Gastrocnemius medialis (tissue), 4 donors: ENCODE measurements around the gene MSRB3. TPM values are rescaled to one million over a fixed set of nuclear protein-coding genes. Genes with fewer than 3 reads are reported as not detected.

Experiments used
- ATAC-seq, 2 donors: fragments of 150-250 bp; one replicate each; pipeline ENCODE4 v1.9.1; 2016
- DNase-seq, 2 donors: peaks; one replicate each; pipeline ENCODE4 v3.0.0-alpha.2; 2019
- H3K27ac ChIP-seq, 4 donors: fragments of 200-600 bp; sonication (generic); 1 replicate in 1 of 4; 2 replicates in 3 of 4; pipeline ENCODE4 v1.5.1; 2016 to 2018; ENCODE audit warnings: mild to moderate bottlenecking in 2 of 4, moderate library complexity in 1 of 4
- H3K27me3 ChIP-seq, 3 donors: fragments of 200-600 bp; sonication (generic) in 2 of 3; 1 replicate in 1 of 3; 2 replicates in 2 of 3; pipeline versions ENCODE4 v1.5.1 to v1.6.0; 2016 to 2019; ENCODE audit warnings: mild to moderate bottlenecking in 1 of 3, moderate library complexity in 1 of 3
- H3K36me3 ChIP-seq, 2 donors: fragments of 200-600 bp; sonication (generic) in 1 of 2; one replicate each; pipeline ENCODE4 v1.5.1; 2017 to 2018
- H3K4me1 ChIP-seq, 2 donors: fragments of 200-600 bp; sonication (generic) in 1 of 2; one replicate each; pipeline ENCODE4 v1.5.1; 2016 to 2017; ENCODE audit warnings: mild to moderate bottlenecking in 2 of 2
- H3K4me3 ChIP-seq, 4 donors: fragments of 200-600 bp; sonication (generic) in 3 of 4; 1 replicate in 1 of 4; 2 replicates in 3 of 4; pipeline ENCODE4 v1.5.1; 2016 to 2019; ENCODE audit warnings: mild to moderate bottlenecking in 2 of 4
- H3K9me3 ChIP-seq, 3 donors: fragments of 200-600 bp; sonication (generic) in 2 of 3; 1 replicate in 1 of 3; 2 replicates in 2 of 3; pipeline ENCODE4 v1.5.1; 2016 to 2019
- POLR2A ChIP-seq, 2 donors: fragments of 450-650 bp; IDR thresholded peaks; one replicate each; pipeline ENCODE4 v1.6.1; 2017; ENCODE audit warnings: antibody characterized with exemption in 2 of 2, mild to moderate bottlenecking in 2 of 2, moderate library complexity in 2 of 2
- in situ Hi-C, 4 donors: fragments of 200-750 bp; cut with MboI; loops; one replicate each; pipeline versions ENCODE4 v1.15.0 to v1.8.0; 2017; ENCODE audit warnings: low sequenced_read_pairs in 4 of 4
- intact Hi-C: fragments of 100-400 bp; cut with DNase I; formaldehyde crosslinking; loops from one replicate; pipeline ENCODE4 v1.15.1; 2023; ENCODE audit warnings: low total_unique reads
- total RNA-seq, 4 donors: library from RNA; depleted of rRNA; stranded (reverse); fragments of >200 nt; gene quantifications; one replicate each; pipeline versions ENCODE4 v1.1.0 to v1.2.3, GENCODE V29; 2016
- TF ChIP-seq, protein P1 (sequence below), 5 experiments: fragments of 450-650 bp in 3 of 5; fragments of 200-600 bp in 2 of 5; sonication (generic) in 2 of 5; IDR thresholded peaks in 4 of 5; conservative IDR thresholded peaks in 1 of 5; 1 replicate in 4 of 5; 2 replicates in 1 of 5; pipeline ENCODE4 v1.5.1; 2016 to 2019; ENCODE audit warnings: antibody characterized with exemption in 5 of 5, mild to moderate bottlenecking in 3 of 5, moderate library complexity in 3 of 5

The MSRB3 gene
- total RNA-seq, 4 donors from 2014 or later = 29.0 to 59.0 (median 47.3) TPM

GRCh38 chr12:65307169-65307501, 28.7 kb downstream of the MSRB3 start:
- in situ Hi-C loops (no loop called here), intact Hi-C loops (loop anchor here (5.0 kb wide), 1 partner anchor 780 kb away; no protein-coding TSS in a partner anchor)
- ATAC-seq = no peak
- peak overlapping the region in 1 of 4 donors; percentile 4 for H3K27ac ChIP-seq
- peaks cover 15 to 24% of the 10 kb centered on the region in 2 donors for H3K4me1 ChIP-seq
- H3K9me3 ChIP-seq = no peaks in the 10 kb centered on the region
- TF ChIP-seq, protein P1, sequence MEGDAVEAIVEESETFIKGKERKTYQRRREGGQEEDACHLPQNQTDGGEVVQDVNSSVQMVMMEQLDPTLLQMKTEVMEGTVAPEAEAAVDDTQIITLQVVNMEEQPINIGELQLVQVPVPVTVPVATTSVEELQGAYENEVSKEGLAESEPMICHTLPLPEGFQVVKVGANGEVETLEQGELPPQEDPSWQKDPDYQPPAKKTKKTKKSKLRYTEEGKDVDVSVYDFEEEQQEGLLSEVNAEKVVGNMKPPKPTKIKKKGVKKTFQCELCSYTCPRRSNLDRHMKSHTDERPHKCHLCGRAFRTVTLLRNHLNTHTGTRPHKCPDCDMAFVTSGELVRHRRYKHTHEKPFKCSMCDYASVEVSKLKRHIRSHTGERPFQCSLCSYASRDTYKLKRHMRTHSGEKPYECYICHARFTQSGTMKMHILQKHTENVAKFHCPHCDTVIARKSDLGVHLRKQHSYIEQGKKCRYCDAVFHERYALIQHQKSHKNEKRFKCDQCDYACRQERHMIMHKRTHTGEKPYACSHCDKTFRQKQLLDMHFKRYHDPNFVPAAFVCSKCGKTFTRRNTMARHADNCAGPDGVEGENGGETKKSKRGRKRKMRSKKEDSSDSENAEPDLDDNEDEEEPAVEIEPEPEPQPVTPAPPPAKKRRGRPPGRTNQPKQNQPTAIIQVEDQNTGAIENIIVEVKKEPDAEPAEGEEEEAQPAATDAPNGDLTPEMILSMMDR (IDR thresholded peaks at IDR 0.05 in 4 of 5, conservative IDR thresholded peaks at IDR 0.05 in 1 of 5) = no peak
- TF ChIP-seq POLR2A (IDR thresholded peaks at IDR 0.05) = no peak
- H3K36me3 ChIP-seq = no peaks in the 10 kb centered on the region
- no peak for DNase-seq
- no peak overlapping the region for H3K4me3 ChIP-seq
- H3K27me3 ChIP-seq = no peaks in the 10 kb centered on the region

- Histone ChIP-seq H3K27me3 (no peaks in the 10 kb centered on the region), H3K27ac (no peak overlapping the region), H3K4me1 (peaks cover 15 to 24% of the 10 kb centered on the region in 2 donors), H3K36me3 (no peaks in the 10 kb centered on the region), H3K4me3 (no peak overlapping the region), H3K9me3 (no peaks in the 10 kb centered on the region)
- TF ChIP-seq POLR2A (IDR thresholded peaks at IDR 0.05) = no peak
- TF ChIP-seq, protein P1 (IDR thresholded peaks at IDR 0.05 in 4 of 5, conservative IDR thresholded peaks at IDR 0.05 in 1 of 5) = no peak
- intact Hi-C loops = loop anchor here (5.0 kb wide), 1 partner anchor 779 kb away; no protein-coding TSS in a partner anchor
- in situ Hi-C loops = no loop called here
- no peak for DNase-seq
- no peak for ATAC-seq
Observed at GRCh38 chr12:65308006-65308405, 29.5 kb downstream of the MSRB3 start.

DNA sequence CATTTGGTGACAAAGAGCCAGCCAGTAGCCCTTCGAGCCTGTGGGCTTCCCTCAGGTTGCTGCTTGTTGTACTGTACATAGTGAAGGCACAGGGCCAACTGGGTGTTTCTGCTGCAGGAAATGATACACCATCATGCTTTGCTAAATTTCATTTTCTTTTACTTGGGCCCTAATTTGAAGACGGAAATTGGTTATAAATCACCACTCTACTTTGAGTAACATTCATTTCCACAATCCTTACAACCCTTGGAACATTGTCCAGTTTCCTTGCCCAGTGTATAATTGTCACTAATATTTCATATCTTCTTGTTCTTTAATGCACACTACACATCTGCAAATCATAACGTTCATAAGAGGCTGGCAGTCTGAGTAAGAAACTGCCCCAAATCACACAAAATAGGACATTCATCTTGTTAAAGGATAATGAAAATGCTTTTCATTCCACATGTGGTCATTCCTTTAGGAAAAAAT, 30.2 kb downstream of the MSRB3 start:
- H3K36me3 ChIP-seq = no peaks in the 10 kb centered on the region
- intact Hi-C loops (loop anchor here (5.0 kb wide), 1 partner anchor 779 kb away; no protein-coding TSS in a partner anchor), in situ Hi-C loops (no loop called here)
- no peaks in the 10 kb centered on the region for H3K9me3 ChIP-seq
- TF ChIP-seq, protein P1 (IDR thresholded peaks at IDR 0.05 in 4 of 5, conservative IDR thresholded peaks at IDR 0.05 in 1 of 5) = no peak
- no peak for TF ChIP-seq POLR2A (IDR thresholded peaks at IDR 0.05)
- H3K4me1 ChIP-seq = peaks cover 15 to 24% of the 10 kb centered on the region in 2 donors
- DNase-seq (no peak), ATAC-seq (no peak)
- no peak overlapping the region for H3K4me3 ChIP-seq
- no peaks in the 10 kb centered on the region for H3K27me3 ChIP-seq
- no peak overlapping the region for H3K27ac ChIP-seq

DNA sequence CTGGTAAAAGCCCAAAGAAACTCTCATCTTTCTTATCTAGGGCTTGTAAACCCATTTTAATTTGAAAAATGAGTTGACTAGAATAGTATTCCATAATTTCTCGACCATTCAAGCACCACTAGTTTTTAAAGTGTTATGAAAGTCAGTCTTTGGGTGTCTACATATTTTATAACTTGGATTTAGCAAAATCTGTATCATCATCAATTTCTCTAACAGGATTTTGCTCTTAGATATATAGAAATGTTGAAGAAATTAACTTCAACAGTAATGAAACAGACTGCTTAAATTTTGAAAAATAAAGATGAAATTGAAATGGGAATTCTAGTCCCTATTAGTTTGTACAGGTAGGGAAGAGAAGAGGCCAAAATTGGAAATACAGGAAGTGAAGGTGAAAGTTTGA, 32.8 kb downstream of the MSRB3 start:
- peaks cover 13 to 22% of the 10 kb centered on the region in 2 donors for H3K4me1 ChIP-seq
- no peaks in the 10 kb centered on the region for H3K9me3 ChIP-seq
- in situ Hi-C loops = no loop called here
- H3K4me3 ChIP-seq = no peak overlapping the region
- ATAC-seq (no peak), DNase-seq (no peak)
- H3K36me3 ChIP-seq = no peaks in the 10 kb centered on the region
- intact Hi-C loops = no loop called here
- no peak for TF ChIP-seq POLR2A (IDR thresholded peaks at IDR 0.05)
- TF ChIP-seq, protein P1 (IDR thresholded peaks at IDR 0.05 in 4 of 5, conservative IDR thresholded peaks at IDR 0.05 in 1 of 5) = no peak
- H3K27me3 ChIP-seq = no peaks in the 10 kb centered on the region
- H3K27ac ChIP-seq = no peak overlapping the region
